WTC11 (cell line): ENCODE results near the gene MTARC1. TPM values are rescaled to one million over a fixed set of nuclear protein-coding genes. Genes with fewer than 3 reads are reported as not detected.

ENCODE experiments used
- ATAC-seq: fragments of 200-7000 bp; cut with Tn5 transposase; 2 replicates; pipeline ENCODE4 v1.10.0; 2021; ENCODE audit warnings: mild to moderate bottlenecking, moderate library complexity
- CTCF ChIA-PET: fragments of 300-600 bp; sonication (Branson Sonifier 250); formaldehyde crosslinking; loops from one replicate; lab custom pipeline; 2021; ENCODE audit warnings: antibody characterized with exemption; lab: Charles Lee
- POLR2A ChIA-PET: fragments of 350-600 bp; sonication (Branson Sonifier 250); formaldehyde crosslinking; loops from one replicate; lab custom pipeline; 2021; ENCODE audit warnings: antibody characterized with exemption; lab: Charles Lee
- DNase-seq: peaks from one replicate; pipeline ENCODE4 v3.0.0; 2021; ENCODE audit warnings: low spot score
- H3K27ac Mint-ChIP-seq: 2 replicates; pipeline ENCODE4 v1.8.0; 2021; ENCODE audit warnings: mixed read lengths
- H3K27me3 Mint-ChIP-seq: 2 replicates; pipeline ENCODE4 v1.8.0; 2021; ENCODE audit warnings: low read depth, mild to moderate bottlenecking, moderate library complexity, mixed read lengths
- H3K36me3 Mint-ChIP-seq: 2 replicates; pipeline ENCODE4 v1.8.0; 2021; ENCODE audit warnings: mixed read lengths
- H3K4me1 Mint-ChIP-seq: 2 replicates; pipeline ENCODE4 v1.8.0; 2022; ENCODE audit warnings: mixed read lengths
- H3K4me3 Mint-ChIP-seq: 2 replicates; pipeline ENCODE4 v1.8.0; 2021; ENCODE audit warnings: mild to moderate bottlenecking, moderate library complexity, mixed read lengths
- H3K9me3 Mint-ChIP-seq: 2 replicates; pipeline ENCODE4 v1.8.0; 2021; ENCODE audit warnings: mixed read lengths
- ATF1 ChIP-seq: sonication (generic); formaldehyde crosslinking; IDR thresholded peaks from 2 replicates; pipeline ENCODE4 v1.8.1; 2023; ENCODE audit warnings: mild to moderate bottlenecking, moderate library complexity, missing genetic modification reagents
- CBFB ChIP-seq: sonication (generic); formaldehyde crosslinking; IDR thresholded peaks from 2 replicates; pipeline ENCODE4 v1.8.1; 2022; ENCODE audit warnings: mild to moderate bottlenecking, low read depth, missing genetic modification reagents
- CREM ChIP-seq: sonication (generic); formaldehyde crosslinking; IDR thresholded peaks from 2 replicates; pipeline ENCODE4 v1.8.1; 2022; ENCODE audit warnings: mild to moderate bottlenecking, missing genetic modification reagents, moderate library complexity
- FOXP1 ChIP-seq: sonication (generic); formaldehyde crosslinking; IDR thresholded peaks from 2 replicates; pipeline ENCODE4 v1.8.0; 2022; ENCODE audit warnings: missing genetic modification reagents, mild to moderate bottlenecking, moderate library complexity, borderline replicate concordance
- GABPB1 ChIP-seq: sonication (generic); formaldehyde crosslinking; IDR thresholded peaks from 2 replicates; pipeline ENCODE4 v1.8.1; 2023; ENCODE audit warnings: mild to moderate bottlenecking, missing genetic modification reagents
- JUN ChIP-seq: sonication (generic); formaldehyde crosslinking; IDR thresholded peaks from 2 replicates; pipeline ENCODE4 v1.8.0; 2023; ENCODE audit warnings: mild to moderate bottlenecking, missing genetic modification reagents
- MXD4 ChIP-seq: fragments of 250-450 bp; sonication (Bioruptor Pico); IDR thresholded peaks from 2 replicates; pipeline ENCODE4 v1.8.0; 2021; ENCODE audit warnings: mild to moderate bottlenecking, moderate library complexity, borderline replicate concordance
- SOX15 ChIP-seq: fragments of 250-450 bp; sonication (Bioruptor Pico); IDR thresholded peaks from 2 replicates; pipeline ENCODE4 v1.9.0; 2021; ENCODE audit warnings: mild to moderate bottlenecking
- ZNF138 ChIP-seq: sonication (generic); formaldehyde crosslinking; conservative IDR thresholded peaks from 2 replicates; pipeline ENCODE4 v1.8.1; 2022; ENCODE audit warnings: mild to moderate bottlenecking, moderate library complexity, missing genetic modification reagents
- ZNF317 ChIP-seq: sonication (generic); formaldehyde crosslinking; IDR thresholded peaks from 2 replicates; pipeline ENCODE4 v1.8.1; 2023; ENCODE audit warnings: low read depth, mild to moderate bottlenecking, moderate library complexity, missing genetic modification reagents, borderline replicate concordance
- ZNF423 ChIP-seq: fragments of 250-450 bp; sonication (Bioruptor Pico); IDR thresholded peaks from 2 replicates; pipeline ENCODE4 v2.1.2; 2022; ENCODE audit warnings: mild to moderate bottlenecking, moderate library complexity
- total RNA-seq: library from RNA; stranded (reverse); gene quantifications from 3 replicates; pipeline ENCODE4 v1.2.3, GENCODE V29; 2021
- TF ChIP-seq, protein P1 (sequence below): sonication (generic); formaldehyde crosslinking; IDR thresholded peaks from 2 replicates; pipeline ENCODE4 v1.8.1; 2023; ENCODE audit warnings: mild to moderate bottlenecking, moderate library complexity, missing genetic modification reagents
- TF ChIP-seq, protein P2 (sequence below): sonication (generic); formaldehyde crosslinking; IDR thresholded peaks from 2 replicates; pipeline ENCODE4 v1.8.0; 2022; ENCODE audit warnings: mild to moderate bottlenecking, missing genetic modification reagents
- TF ChIP-seq, protein P3 (sequence below): sonication (generic); formaldehyde crosslinking; conservative IDR thresholded peaks from 2 replicates; pipeline ENCODE4 v1.8.1; 2022; ENCODE audit warnings: mild to moderate bottlenecking, missing genetic modification reagents
- TF ChIP-seq, protein P4 (sequence below): sonication (generic); formaldehyde crosslinking; IDR thresholded peaks from 2 replicates; pipeline ENCODE4 v1.8.0; 2023; ENCODE audit warnings: missing genetic modification reagents, mild to moderate bottlenecking, borderline replicate concordance

The MTARC1 gene
- total RNA-seq, 1 experiment from 2014 or later, result 25.8 TPM

DNA sequence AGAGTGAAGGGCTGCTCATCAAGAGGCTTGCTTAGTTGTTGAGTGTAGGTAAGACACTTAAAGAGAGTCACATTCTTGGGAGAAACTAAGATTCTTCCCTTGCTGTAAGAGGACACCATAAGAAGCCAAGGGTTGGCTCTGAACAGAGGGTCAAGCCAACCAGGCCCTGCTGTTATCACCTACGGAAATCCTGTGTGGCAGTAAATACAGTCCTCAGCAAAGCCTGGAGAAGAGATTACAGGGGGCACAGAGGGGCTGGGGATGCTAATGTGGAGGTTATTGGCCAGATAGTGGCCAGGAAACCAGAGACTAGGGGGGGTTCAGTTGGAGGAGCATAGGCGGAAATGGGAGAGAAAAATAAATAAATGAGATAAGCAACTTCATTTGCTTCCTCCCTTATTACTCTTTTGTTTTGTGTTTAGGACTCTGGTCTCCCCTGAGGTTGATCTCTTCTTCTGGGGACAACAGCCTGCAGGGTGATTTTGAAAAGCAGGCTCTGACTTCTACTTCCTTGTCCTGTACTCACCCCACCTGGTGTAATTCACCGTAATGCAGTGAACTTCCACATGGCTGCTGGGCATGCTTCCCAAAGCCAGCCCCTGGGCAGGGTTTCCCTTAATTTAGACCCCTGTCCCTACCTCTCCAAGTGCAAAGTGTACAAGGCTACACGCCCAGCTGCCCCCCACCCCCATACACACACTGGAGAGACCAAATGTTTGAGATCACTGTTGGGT, 40.9 kb downstream of the MTARC1 start (continued):
- TF ChIP-seq, protein P1, sequence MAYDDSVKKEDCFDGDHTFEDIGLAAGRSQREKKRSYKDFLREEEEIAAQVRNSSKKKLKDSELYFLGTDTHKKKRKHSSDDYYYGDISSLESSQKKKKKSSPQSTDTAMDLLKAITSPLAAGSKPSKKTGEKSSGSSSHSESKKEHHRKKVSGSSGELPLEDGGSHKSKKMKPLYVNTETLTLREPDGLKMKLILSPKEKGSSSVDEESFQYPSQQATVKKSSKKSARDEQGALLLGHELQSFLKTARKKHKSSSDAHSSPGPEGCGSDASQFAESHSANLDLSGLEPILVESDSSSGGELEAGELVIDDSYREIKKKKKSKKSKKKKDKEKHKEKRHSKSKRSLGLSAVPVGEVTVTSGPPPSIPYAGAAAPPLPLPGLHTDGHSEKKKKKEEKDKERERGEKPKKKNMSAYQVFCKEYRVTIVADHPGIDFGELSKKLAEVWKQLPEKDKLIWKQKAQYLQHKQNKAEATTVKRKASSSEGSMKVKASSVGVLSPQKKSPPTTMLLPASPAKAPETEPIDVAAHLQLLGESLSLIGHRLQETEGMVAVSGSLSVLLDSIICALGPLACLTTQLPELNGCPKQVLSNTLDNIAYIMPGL (CRISPR knock-in tag), result no peak
- no peak for TF ChIP-seq CBFB (CRISPR knock-in tag)
- TF ChIP-seq ZNF423 (CRISPR knock-in tag), result no peak
- TF ChIP-seq CREM (CRISPR knock-in tag), result no peak
- TF ChIP-seq ATF1, result no peak
- no peak for TF ChIP-seq ZNF317 (CRISPR knock-in tag)
- TF ChIP-seq, protein P2, sequence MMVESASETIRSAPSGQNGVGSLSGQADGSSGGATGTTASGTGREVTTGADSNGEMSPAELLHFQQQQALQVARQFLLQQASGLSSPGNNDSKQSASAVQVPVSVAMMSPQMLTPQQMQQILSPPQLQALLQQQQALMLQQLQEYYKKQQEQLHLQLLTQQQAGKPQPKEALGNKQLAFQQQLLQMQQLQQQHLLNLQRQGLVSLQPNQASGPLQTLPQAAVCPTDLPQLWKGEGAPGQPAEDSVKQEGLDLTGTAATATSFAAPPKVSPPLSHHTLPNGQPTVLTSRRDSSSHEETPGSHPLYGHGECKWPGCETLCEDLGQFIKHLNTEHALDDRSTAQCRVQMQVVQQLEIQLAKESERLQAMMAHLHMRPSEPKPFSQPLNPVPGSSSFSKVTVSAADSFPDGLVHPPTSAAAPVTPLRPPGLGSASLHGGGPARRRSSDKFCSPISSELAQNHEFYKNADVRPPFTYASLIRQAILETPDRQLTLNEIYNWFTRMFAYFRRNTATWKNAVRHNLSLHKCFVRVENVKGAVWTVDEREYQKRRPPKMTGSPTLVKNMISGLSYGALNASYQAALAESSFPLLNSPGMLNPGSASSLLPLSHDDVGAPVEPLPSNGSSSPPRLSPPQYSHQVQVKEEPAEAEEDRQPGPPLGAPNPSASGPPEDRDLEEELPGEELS, result no peak
- TF ChIP-seq MXD4 (CRISPR knock-in tag), result no peak

DNA sequence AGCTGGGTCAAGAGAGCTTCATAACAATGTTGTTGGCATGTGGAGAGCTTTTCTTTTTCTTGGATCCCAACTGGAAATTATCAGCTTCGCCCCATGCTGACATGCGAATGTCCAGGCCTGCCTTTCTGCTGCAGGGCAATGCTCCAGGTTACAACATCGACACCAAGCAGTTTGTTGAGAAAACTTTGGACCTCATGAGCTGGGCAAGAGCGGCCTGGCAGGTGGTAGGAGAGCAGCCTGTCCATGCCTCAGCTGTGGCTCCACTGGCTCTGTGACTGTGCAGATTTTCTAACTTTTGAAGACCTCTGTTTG, 41.4 kb downstream of the MTARC1 start:
- Mint-ChIP-seq H3K27ac (no peak overlapping the region), H3K4me1 (peaks cover 19% of the 10 kb centered on the region), H3K27me3 (no peaks in the 10 kb centered on the region; the same call in 1 of the 2 replicates), H3K4me3 (no peak overlapping the region), H3K36me3 (no peaks in the 10 kb centered on the region; the same call in 1 of the 2 replicates), H3K9me3 (peaks cover 12% of the 10 kb centered on the region)
- TF ChIP-seq FOXP1 (CRISPR knock-in tag), result no peak
- no peak for TF ChIP-seq SOX15 (CRISPR knock-in tag)
- TF ChIP-seq, protein P1 (CRISPR knock-in tag), result no peak
- TF ChIP-seq JUN (CRISPR knock-in tag), result no peak
- TF ChIP-seq, protein P3, sequence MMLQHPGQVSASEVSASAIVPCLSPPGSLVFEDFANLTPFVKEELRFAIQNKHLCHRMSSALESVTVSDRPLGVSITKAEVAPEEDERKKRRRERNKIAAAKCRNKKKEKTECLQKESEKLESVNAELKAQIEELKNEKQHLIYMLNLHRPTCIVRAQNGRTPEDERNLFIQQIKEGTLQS (CRISPR knock-in tag), result no peak
- TF ChIP-seq, protein P4, sequence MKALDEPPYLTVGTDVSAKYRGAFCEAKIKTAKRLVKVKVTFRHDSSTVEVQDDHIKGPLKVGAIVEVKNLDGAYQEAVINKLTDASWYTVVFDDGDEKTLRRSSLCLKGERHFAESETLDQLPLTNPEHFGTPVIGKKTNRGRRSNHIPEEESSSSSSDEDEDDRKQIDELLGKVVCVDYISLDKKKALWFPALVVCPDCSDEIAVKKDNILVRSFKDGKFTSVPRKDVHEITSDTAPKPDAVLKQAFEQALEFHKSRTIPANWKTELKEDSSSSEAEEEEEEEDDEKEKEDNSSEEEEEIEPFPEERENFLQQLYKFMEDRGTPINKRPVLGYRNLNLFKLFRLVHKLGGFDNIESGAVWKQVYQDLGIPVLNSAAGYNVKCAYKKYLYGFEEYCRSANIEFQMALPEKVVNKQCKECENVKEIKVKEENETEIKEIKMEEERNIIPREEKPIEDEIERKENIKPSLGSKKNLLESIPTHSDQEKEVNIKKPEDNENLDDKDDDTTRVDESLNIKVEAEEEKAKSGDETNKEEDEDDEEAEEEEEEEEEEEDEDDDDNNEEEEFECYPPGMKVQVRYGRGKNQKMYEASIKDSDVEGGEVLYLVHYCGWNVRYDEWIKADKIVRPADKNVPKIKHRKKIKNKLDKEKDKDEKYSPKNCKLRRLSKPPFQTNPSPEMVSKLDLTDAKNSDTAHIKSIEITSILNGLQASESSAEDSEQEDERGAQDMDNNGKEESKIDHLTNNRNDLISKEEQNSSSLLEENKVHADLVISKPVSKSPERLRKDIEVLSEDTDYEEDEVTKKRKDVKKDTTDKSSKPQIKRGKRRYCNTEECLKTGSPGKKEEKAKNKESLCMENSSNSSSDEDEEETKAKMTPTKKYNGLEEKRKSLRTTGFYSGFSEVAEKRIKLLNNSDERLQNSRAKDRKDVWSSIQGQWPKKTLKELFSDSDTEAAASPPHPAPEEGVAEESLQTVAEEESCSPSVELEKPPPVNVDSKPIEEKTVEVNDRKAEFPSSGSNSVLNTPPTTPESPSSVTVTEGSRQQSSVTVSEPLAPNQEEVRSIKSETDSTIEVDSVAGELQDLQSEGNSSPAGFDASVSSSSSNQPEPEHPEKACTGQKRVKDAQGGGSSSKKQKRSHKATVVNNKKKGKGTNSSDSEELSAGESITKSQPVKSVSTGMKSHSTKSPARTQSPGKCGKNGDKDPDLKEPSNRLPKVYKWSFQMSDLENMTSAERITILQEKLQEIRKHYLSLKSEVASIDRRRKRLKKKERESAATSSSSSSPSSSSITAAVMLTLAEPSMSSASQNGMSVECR (CRISPR knock-in tag), result no peak
- TF ChIP-seq GABPB1 (CRISPR knock-in tag), result no peak
- TF ChIP-seq ZNF138, result no peak
- ATAC-seq, result no peak
- POLR2A ChIA-PET, result no interaction called here
- no peak for DNase-seq
- CTCF ChIA-PET, result interaction anchor here (0.9 to 2.1 kb wide), 3 partner anchors 9 to 18 kb away, joined by 4 to 10 read pairs (median 6); no protein-coding TSS in a partner anchor
